ENCODE results near the gene PRR20G.

Gene PRR20G

GRCh38 chr3:127262533-127262932, 25.3 kb downstream of the PRR20G start:
- DNase-seq = no peak

- DNase-seq = no peak
Observed at GRCh38 chr3:127261925-127262324, 25.9 kb downstream of the PRR20G start.

GRCh38 chr3:127260826-127261555, 26.9 kb downstream of the PRR20G start:
- DNase-seq = no peak

GRCh38 chr3:127260416-127260815, 27.4 kb downstream of the PRR20G start:
- no peak for DNase-seq

GRCh38 chr3:127259882-127260281, 28.0 kb downstream of the PRR20G start:
- no peak for DNase-seq

- no peak for DNase-seq
Observed at GRCh38 chr3:127258733-127259132, 29.1 kb downstream of the PRR20G start.

- DNase-seq = no peak
Observed at GRCh38 chr3:127257351-127257750, 30.5 kb downstream of the PRR20G start.

- DNase-seq = no peak
Observed at GRCh38 chr3:127256733-127257271, 31.0 kb downstream of the PRR20G start.

GRCh38 chr3:127256138-127256537, 31.7 kb downstream of the PRR20G start:
- no peak for DNase-seq

- no peak for DNase-seq
Observed at GRCh38 chr3:127255516-127255915, 32.3 kb downstream of the PRR20G start.

GRCh38 chr3:127254730-127255129, 33.1 kb downstream of the PRR20G start:
- peak; percentile 62 for DNase-seq

- no peak for DNase-seq
Observed at GRCh38 chr3:127254033-127254644, 33.7 kb downstream of the PRR20G start.

GRCh38 chr3:127253491-127253890, 34.4 kb downstream of the PRR20G start:
- DNase-seq = no peak

- DNase-seq = no peak
Observed at GRCh38 chr3:127252446-127252845, 35.4 kb downstream of the PRR20G start.

- DNase-seq = no peak
Observed at GRCh38 chr3:127250032-127250431, 37.8 kb downstream of the PRR20G start.

- no peak for DNase-seq
Observed at GRCh38 chr3:127247292-127247691, 40.6 kb downstream of the PRR20G start.

- DNase-seq = no peak
Observed at GRCh38 chr3:127238602-127239001, 49.2 kb downstream of the PRR20G start.

- no peak for DNase-seq
Observed at GRCh38 chr3:127237835-127238234, 50.0 kb downstream of the PRR20G start.

- DNase-seq = no peak
Observed at GRCh38 chr3:127235706-127236105, 52.1 kb downstream of the PRR20G start.

GRCh38 chr3:127234778-127235177, 53.1 kb downstream of the PRR20G start:
- no peak for DNase-seq

Measured in NCI-H82 (cell line).